Activated CD8-positive, alpha-beta T cell treated with anti-CD3 and anti-CD28 coated beads, Interleukin-2, amount 10 ng/mL, durations not matched to agents 7 days and 5 days (primary cell): Measurements from ENCODE around the gene SYNPO2. TPM values are rescaled to one million over a fixed set of nuclear protein-coding genes. Genes with fewer than 3 reads are reported as not detected.
"Not testable (repeated sequence)": the region's sequence is repeated elsewhere in the genome, so short reads cannot be mapped to it uniquely, and the experiment has no call there.

ENCODE experiments used
- ATAC-seq: fragments of 150-1000 bp; cut with Tn5 transposase; one replicate; pipeline ENCODE4 v1.10.0; 2021; ENCODE audit warnings: moderate library complexity
- CTCF ChIA-PET: fragments of 350-600 bp; sonication (Branson Sonifier 250); formaldehyde crosslinking; loops from one replicate; lab custom pipeline; 2021; ENCODE audit warnings: antibody characterized with exemption; lab: Charles Lee
- POLR2A ChIA-PET: fragments of 350-600 bp; sonication (Branson Sonifier 250); formaldehyde crosslinking; loops from one replicate; lab custom pipeline; 2021; ENCODE audit warnings: antibody characterized with exemption; lab: Charles Lee
- DNase-seq: peaks from one replicate; pipeline ENCODE4 v3.0.0-alpha.2; 2020
- H3K27ac Mint-ChIP-seq: one replicate; pipeline ENCODE4 v1.8.0; 2021; ENCODE audit warnings: mild to moderate bottlenecking, mixed read lengths
- H3K27me3 Mint-ChIP-seq: one replicate; pipeline ENCODE4 v1.8.0; 2021; ENCODE audit warnings: low read depth, mixed read lengths
- H3K36me3 Mint-ChIP-seq: one replicate; pipeline ENCODE4 v1.8.0; 2021; ENCODE audit warnings: low read depth, mixed read lengths
- H3K4me1 Mint-ChIP-seq: one replicate; pipeline ENCODE4 v1.8.0; 2021; ENCODE audit warnings: low read depth, mixed read lengths
- H3K4me3 Mint-ChIP-seq: one replicate; pipeline ENCODE4 v1.8.0; 2021; ENCODE audit warnings: mild to moderate bottlenecking, mixed read lengths
- H3K9me3 Mint-ChIP-seq: one replicate; pipeline ENCODE4 v1.8.0; 2022; ENCODE audit warnings: mixed read lengths; ENCODE audit not compliant: insufficient read depth
- total RNA-seq, 2 experiments: library from RNA; stranded (reverse); gene quantifications; one replicate each; pipeline ENCODE4 v1.2.3, GENCODE V29; 2021

SYNPO2 gene
- total RNA-seq, 2 experiments from 2014 or later, result 0.60 to 0.74 TPM

GRCh38 chr4:119010909-119011606 lies 122.4 kb downstream of the SYNPO2 start:
- CTCF ChIA-PET, result no interaction called here
- no peaks in the 10 kb centered on the region for H3K36me3 Mint-ChIP-seq
- H3K4me1 Mint-ChIP-seq, result no peaks in the 10 kb centered on the region
- POLR2A ChIA-PET, result no interaction called here
- peaks cover 2% of the 10 kb centered on the region for H3K27me3 Mint-ChIP-seq
- no peak overlapping the region for H3K27ac Mint-ChIP-seq
- no peak overlapping the region for H3K4me3 Mint-ChIP-seq
- ATAC-seq (no peak), DNase-seq (no peak)
- no peaks in the 10 kb centered on the region for H3K9me3 Mint-ChIP-seq

- Mint-ChIP-seq H3K4me1 (no peaks in the 10 kb centered on the region), H3K9me3 (no peaks in the 10 kb centered on the region), H3K36me3 (no peaks in the 10 kb centered on the region), H3K4me3 (no peak overlapping the region), H3K27ac (no peak overlapping the region), H3K27me3 (peaks cover 2% of the 10 kb centered on the region)
- CTCF ChIA-PET, result no interaction called here
- POLR2A ChIA-PET, result no interaction called here
- ATAC-seq, result no peak
- DNase-seq, result no peak
Observed at GRCh38 chr4:119011607-119011988, 122.9 kb downstream of the SYNPO2 start.

- no peak for DNase-seq
- Mint-ChIP-seq H3K36me3 (no peaks in the 10 kb centered on the region), H3K4me3 (no peak overlapping the region), H3K4me1 (no peaks in the 10 kb centered on the region), H3K27ac (no peak overlapping the region), H3K27me3 (peaks cover 14% of the 10 kb centered on the region), H3K9me3 (no peaks in the 10 kb centered on the region)
- ChIA-PET POLR2A (no interaction called here), CTCF (no interaction called here)
- no peak for ATAC-seq
Observed at GRCh38 chr4:119014658-119015057, 126.0 kb downstream of the SYNPO2 start.

GRCh38 chr4:119016636-119017035 lies 128.0 kb downstream of the SYNPO2 start:
- H3K9me3 Mint-ChIP-seq, result no peaks in the 10 kb centered on the region
- no peaks in the 10 kb centered on the region for H3K36me3 Mint-ChIP-seq
- DNase-seq, result no peak
- ATAC-seq, result no peak
- CTCF ChIA-PET, result interaction anchor here (0.9 kb wide), 1 partner anchor 1286 kb away, joined by 3 read pairs; no protein-coding TSS in a partner anchor
- no peaks in the 10 kb centered on the region for H3K4me1 Mint-ChIP-seq
- no peak overlapping the region for H3K27ac Mint-ChIP-seq
- H3K27me3 Mint-ChIP-seq, result peaks cover 13% of the 10 kb centered on the region
- POLR2A ChIA-PET, result no interaction called here
- no peak overlapping the region for H3K4me3 Mint-ChIP-seq

- DNase-seq (no peak), ATAC-seq (no peak)
- Mint-ChIP-seq H3K27ac (no peak overlapping the region), H3K4me3 (no peak overlapping the region), H3K9me3 (no peaks in the 10 kb centered on the region), H3K4me1 (no peaks in the 10 kb centered on the region), H3K36me3 (no peaks in the 10 kb centered on the region), H3K27me3 (peaks cover 13% of the 10 kb centered on the region)
- CTCF ChIA-PET, result no interaction called here
- POLR2A ChIA-PET, result no interaction called here
Observed at GRCh38 chr4:119017636-119018035, 129.0 kb downstream of the SYNPO2 start.

- DNase-seq, result no peak
- CTCF ChIA-PET, result no interaction called here
- no peaks in the 10 kb centered on the region for H3K9me3 Mint-ChIP-seq
- H3K4me1 Mint-ChIP-seq, result no peaks in the 10 kb centered on the region
- peaks cover 13% of the 10 kb centered on the region for H3K27me3 Mint-ChIP-seq
- no peak for ATAC-seq
- no peak overlapping the region for H3K4me3 Mint-ChIP-seq
- no peaks in the 10 kb centered on the region for H3K36me3 Mint-ChIP-seq
- POLR2A ChIA-PET, result no interaction called here
- no peak overlapping the region for H3K27ac Mint-ChIP-seq
Observed at GRCh38 chr4:119020158-119020557, 131.5 kb downstream of the SYNPO2 start.

- peaks cover 11% of the 10 kb centered on the region for H3K27me3 Mint-ChIP-seq
- H3K4me3 Mint-ChIP-seq, POLR2A ChIA-PET, CTCF ChIA-PET, DNase-seq, H3K9me3 Mint-ChIP-seq, H3K36me3 Mint-ChIP-seq, H3K27ac Mint-ChIP-seq, H3K4me1 Mint-ChIP-seq, ATAC-seq: not testable (repeated sequence)
Observed at GRCh38 chr4:119022520-119022919, 133.9 kb downstream of the SYNPO2 start.

- Mint-ChIP-seq H3K9me3 (no peaks in the 10 kb centered on the region), H3K4me3 (no peak overlapping the region), H3K36me3 (no peaks in the 10 kb centered on the region), H3K27ac (no peak overlapping the region), H3K27me3 (peaks cover 4% of the 10 kb centered on the region), H3K4me1 (no peaks in the 10 kb centered on the region)
- CTCF ChIA-PET, result interaction anchor here (1.2 kb wide), 1 partner anchor 41 kb away, joined by 5 read pairs; no protein-coding TSS in a partner anchor
- no peak for DNase-seq
- POLR2A ChIA-PET, result no interaction called here
- ATAC-seq, result no peak
Observed at GRCh38 chr4:119024102-119024501, 135.4 kb downstream of the SYNPO2 start.

GRCh38 chr4:119025420-119025819 lies 136.8 kb downstream of the SYNPO2 start:
- Mint-ChIP-seq H3K9me3 (no peaks in the 10 kb centered on the region), H3K4me3 (no peak overlapping the region), H3K27me3 (peaks cover 4% of the 10 kb centered on the region), H3K4me1 (no peaks in the 10 kb centered on the region), H3K36me3 (no peaks in the 10 kb centered on the region), H3K27ac (no peak overlapping the region)
- ATAC-seq, result no peak
- no peak for DNase-seq
- POLR2A ChIA-PET, result no interaction called here
- CTCF ChIA-PET, result interaction anchor here (1.2 kb wide), 1 partner anchor 42 kb away, joined by 5 read pairs; no protein-coding TSS in a partner anchor

GRCh38 chr4:119025916-119026661 lies 137.4 kb downstream of the SYNPO2 start:
- DNase-seq (no peak), ATAC-seq (no peak)
- no peak overlapping the region for H3K27ac Mint-ChIP-seq
- POLR2A ChIA-PET, result no interaction called here
- no peaks in the 10 kb centered on the region for H3K36me3 Mint-ChIP-seq
- no peaks in the 10 kb centered on the region for H3K4me1 Mint-ChIP-seq
- no peaks in the 10 kb centered on the region for H3K9me3 Mint-ChIP-seq
- CTCF ChIA-PET, result interaction anchor here (1.5 kb wide), 1 partner anchor 16 kb away, joined by 4 read pairs; no protein-coding TSS in a partner anchor
- H3K4me3 Mint-ChIP-seq, result no peak overlapping the region
- peaks cover 4% of the 10 kb centered on the region for H3K27me3 Mint-ChIP-seq

GRCh38 chr4:119026662-119027444 lies 138.2 kb downstream of the SYNPO2 start:
- Mint-ChIP-seq H3K27me3 (peaks cover 4% of the 10 kb centered on the region), H3K4me1 (no peaks in the 10 kb centered on the region), H3K27ac (no peak overlapping the region), H3K36me3 (no peaks in the 10 kb centered on the region), H3K4me3 (no peak overlapping the region), H3K9me3 (no peaks in the 10 kb centered on the region)
- ChIA-PET CTCF (interaction anchor here (1.5 kb wide), 1 partner anchor 15 kb away, joined by 4 read pairs; no protein-coding TSS in a partner anchor), POLR2A (no interaction called here)
- ATAC-seq (no peak), DNase-seq (no peak)
